Activated T-helper 9 cell treated with anti-CD3 and anti-CD28 coated beads, Interleukin-2, amount 50 U/mL, for 16 hours (primary cell): ENCODE results near the gene APLF.
"Not testable (repeated sequence)": the region's sequence is repeated elsewhere in the genome, so short reads cannot be mapped to it uniquely, and the experiment has no call there.

Source experiments
- DNase-seq: peaks from one replicate; pipeline ENCODE4 v3.0.0-alpha.2; 2020; ENCODE audit warnings: low read depth

The APLF gene

DNA sequence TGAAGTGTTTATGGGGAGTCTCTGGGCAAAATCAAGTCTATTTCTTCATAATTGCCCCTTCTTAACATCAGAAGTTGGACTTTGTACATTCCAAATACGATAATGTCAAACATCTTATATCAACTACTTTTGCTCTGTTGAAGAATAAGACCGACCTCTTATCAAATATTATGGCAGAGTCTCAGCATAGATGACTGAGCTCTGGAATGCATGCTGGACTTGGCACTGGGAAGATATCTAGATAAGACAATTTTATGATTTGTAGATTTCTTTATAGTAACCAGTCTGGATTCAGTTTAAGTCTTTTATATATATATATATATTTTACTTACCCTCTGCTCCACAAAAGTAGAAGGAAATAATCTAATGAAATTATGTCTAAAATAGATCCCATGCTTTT lies 8.2 kb downstream of the APLF start:
- DNase-seq, result no peak

DNA sequence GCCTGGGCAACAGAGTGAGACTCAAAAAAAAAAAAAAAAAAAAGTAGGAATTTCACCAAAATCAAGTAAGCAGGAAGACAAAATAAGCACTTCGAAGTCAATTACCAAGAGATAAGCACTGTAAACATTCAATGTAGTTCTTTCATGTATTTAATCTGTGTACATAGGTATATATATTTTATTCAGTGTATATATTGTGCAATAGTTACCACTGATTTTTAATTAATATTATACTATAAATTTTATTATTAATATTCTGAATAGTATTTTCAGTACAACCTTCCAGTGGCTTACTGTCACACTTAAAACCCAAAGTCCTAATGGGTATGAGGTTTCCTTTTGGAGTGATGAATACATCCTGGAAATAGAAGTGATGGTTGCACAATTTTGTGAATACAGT lies 9.1 kb downstream of the APLF start:
- DNase-seq, result no peak

DNA sequence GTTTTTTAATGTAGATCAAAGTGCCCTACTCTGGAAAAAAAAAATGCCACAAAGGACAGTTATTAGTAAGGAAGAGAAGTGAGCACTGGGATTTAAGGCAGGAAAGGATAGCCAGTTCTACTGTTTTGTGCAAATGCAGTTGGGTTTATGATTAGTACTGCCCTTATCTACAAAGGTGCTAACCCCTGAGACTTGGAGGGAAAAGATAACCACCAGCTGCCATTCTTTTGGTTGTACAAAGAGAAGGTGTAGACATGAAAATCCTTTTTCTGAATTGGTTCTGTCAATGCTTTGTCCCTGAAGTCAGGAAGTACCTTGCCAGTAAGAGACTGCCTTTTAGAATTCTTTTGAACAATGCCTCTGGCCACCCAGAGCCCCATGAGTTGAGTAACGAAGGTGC lies 11.3 kb downstream of the APLF start:
- no peak for DNase-seq

DNA sequence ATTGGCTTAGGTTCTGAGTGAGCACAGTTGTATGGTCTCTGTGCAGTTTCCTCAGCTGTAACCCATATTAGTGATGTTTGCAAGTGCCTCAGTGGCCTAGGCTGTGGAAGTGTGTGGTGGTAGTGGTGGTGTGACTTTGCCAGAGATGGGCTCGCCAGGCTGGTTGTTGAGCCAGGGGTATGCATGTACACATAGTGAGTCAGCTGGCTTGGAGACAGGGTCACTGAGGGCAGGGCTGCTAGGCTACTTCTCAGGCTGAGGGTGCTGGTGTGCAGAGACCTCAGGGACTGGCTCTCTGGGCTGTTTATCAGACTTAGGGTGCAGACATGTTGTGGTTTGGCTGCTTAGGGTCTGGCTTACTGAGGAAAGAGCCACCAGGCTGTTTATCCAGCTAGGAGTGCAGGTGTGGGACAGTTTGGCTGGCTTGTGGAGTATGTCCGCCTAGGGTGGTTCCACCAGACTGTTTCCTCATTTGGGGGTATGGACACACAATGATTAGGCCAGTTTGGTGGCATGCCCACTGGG lies 15.0 kb downstream of the APLF start:
- no peak for DNase-seq

DNA sequence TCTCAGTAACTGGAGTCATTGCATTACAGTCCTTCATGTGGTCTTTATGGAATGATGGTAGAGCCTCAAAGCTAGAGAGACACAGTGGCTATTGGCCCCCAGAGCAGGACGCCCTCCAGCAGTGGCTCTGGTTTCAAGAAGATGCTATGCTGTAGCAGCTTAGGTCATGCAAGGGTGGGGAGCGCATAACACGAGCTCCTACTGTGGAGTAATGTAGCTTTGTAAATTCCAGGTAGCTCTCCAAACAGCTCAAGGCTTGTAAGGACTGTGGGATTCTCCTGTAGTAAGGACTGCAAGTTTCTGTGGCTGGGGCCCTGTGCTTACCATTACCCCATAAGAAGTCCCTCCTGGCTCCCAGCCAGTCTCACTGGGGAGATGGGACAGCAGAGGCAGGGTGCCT lies 15.6 kb downstream of the APLF start:
- no peak for DNase-seq

DNA sequence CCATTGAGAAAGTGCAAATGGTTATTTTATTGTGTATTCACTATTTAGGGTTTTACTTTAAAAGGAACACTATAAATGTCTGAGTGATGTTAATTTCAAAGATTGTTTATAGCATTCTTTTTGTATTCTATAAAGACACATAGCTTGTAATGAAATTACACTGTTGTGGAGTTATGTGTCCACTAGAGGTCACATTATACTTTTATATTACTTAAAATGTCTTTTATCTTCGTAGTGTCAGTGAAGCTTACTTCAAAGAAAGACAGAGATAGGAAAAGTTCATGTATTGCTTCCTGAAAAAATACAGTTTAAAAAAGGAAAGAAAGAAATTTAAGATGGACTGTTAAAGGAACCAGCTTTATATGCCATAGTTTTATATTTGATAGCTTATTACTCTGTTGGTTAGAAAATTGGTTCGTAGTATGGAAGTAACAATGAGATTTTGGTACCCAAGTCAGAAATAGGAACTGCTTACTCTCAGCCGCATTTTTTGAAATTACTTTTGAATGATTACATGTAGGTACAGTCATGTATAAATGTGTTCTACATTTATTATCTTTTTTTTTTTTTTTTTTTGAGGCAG lies 20.5 kb downstream of the APLF start:
- no peak for DNase-seq

DNA sequence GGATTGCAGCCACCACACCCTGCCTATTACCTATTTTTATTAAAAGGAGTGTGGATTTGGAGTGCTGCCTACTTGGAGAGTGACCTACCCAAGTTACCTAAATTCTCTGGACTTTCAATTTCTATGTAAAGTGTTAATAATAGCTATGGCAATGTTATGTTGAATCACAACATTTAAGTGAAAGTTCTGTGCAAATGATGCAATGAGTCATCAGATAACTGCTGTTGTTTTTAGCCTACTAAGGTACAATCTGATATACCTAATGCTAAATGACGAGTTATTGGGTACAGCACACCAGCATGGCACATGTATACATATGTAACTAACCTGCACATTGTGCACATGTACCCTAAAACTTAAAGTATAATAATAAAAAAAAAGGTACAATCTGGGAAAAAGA lies 21.2 kb downstream of the APLF start:
- not testable (repeated sequence) for DNase-seq

DNA sequence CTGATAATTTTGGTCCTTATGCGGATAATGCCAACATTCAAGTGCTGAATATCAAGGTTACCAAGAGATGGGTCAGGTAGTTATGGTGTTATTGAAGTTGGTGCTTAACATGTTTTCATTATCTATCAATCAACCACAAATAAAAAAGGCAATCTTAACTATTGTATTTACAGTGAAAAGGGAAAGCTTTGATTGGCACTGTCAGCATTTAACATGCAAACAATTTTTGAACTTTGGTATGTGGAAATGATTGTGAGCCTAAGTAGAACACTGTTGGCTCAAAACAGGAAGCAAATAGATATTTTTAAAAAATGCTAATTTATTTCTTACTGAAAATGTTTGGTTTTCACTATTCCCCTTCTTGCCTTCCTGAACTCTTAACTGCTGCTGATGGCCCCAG lies 21.9 kb downstream of the APLF start:
- DNase-seq, result no peak

DNA sequence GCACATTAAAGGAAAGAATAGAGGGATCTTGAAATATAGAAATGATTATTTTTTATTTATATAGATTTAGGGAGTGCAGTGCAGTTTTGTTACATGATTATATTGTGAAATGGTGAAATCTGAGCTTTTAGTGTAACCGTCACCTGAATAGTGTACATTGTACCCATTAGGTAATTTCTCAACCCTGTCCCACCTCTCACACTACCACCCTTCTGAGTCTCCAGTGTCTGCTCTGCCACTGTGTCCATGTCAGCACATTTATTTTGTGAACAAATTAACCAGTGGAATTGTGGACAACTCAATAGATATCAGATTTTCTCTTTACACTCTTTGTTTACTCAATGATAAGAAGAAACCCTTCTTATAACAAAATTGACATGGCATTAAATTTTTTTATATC lies 24.2 kb downstream of the APLF start:
- no peak for DNase-seq

DNA sequence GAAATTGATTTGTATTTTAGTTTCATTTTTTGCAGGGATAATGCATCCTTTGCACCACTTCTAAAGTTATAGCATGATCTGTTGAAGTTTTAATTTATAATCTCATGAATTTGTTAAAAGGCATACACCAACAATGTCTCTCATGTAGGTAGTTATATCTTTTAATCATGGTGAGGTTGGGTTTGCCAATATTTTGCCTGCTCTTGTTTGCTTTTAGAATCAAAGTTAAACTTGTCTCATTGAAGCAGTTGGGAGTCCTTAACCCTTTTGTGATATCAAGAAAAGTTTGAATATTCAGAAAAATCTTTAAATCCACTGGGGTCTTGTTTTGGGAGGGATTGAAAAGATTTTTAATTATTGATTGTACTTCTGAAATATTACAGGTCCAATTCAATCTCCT lies 31.7 kb downstream of the APLF start:
- no peak for DNase-seq

DNA sequence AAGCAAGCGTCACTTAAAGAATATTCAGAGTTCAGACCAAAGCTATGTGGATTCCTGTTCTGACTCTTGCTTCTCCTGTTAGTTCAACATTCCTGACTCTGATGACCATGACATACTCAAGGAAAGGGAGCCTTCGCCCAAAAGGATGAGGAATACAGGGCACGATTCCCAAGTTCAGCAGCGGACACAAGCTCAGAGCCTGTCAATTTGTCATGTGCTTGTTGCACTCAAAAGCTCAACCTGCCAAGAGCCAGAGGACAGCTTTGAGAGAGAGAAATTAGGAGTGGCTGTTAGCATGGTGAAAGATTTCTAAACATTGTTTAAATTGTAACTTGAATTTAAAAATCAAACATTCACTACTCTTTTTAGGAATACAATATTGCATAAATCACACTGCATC lies 33.3 kb downstream of the APLF start:
- no peak for DNase-seq

DNA sequence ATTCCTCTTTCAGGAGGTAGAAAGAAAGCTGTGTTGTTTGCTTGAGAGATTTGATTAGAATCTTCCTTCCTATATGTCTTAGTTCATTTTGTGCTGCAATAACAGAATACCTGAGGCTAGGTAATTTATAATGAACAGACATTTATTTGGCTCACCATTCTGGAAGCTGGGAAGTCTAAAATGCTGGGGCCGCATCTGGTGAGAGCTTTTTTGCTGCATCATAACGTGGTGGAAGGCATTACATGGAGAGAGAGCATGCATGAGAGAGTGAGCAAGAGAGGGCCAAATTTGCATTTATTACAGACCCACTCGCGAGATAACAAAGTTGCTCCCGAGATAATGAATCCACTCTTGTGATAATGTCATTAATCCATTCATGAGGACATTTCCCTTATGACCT lies 34.4 kb downstream of the APLF start:
- DNase-seq, result no peak

DNA sequence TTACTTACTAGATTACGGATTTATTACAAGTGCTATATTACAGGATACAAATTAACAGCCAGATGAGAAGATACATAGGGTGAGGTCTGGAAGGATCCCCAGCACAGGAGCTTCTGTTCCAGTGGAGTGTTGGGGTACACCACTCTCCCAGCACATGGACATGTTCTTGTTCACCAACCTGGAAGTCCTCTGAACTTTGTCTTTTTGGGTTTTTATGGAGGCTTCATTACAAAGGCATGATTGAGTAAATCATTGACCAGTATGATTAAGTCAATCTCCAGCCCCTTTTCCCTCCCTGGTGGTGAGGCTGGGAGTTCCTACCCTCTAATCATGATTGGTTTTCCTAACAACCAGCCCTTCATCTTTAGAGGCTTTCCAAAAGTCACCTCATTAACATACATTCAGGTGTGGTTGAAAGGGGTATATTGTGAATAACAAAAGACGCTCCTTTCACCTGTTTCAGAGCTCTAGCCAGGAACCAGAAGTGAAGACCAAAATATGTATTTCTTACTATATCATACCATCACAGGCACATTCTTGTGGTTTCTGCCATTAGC lies 38.3 kb downstream of the APLF start:
- DNase-seq, result no peak

DNA sequence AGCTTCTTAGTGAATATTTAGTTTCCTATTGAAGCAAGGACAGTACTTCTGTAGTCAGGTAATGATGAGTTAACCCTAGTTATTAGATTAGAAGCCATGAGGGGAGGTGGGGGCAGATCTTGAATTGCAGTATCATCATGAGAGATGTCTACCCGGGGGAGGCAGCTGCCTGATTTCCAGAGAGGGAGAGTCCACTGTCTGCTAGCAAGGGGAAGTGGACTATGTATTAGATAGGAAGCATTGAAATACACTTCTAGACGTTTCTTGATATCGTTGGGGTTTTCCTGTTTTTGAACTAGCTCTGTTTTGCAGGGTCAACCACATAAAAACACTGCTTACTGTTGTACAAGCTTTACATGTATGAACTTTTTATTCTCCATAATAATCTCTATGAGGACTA lies 38.8 kb downstream of the APLF start:
- DNase-seq, result no peak

DNA sequence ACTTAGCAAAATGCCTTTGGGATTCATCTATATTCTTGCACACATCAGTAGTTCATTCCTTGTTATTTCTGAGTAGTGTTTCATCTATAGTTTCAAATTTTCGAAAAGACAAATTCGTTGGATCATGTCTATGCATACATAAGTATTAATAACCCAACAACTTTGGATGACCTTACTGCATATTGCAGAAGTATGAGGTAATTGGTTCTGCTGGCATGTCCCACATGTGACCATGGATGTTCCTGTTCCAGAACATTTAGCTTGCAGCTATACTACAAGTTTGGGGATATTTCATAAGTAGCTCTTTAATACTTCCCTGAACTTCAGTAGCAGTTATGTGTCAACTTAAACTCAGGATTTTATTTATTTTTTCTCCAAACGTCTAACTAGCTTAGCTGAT lies 44.9 kb downstream of the APLF start:
- no peak for DNase-seq

DNA sequence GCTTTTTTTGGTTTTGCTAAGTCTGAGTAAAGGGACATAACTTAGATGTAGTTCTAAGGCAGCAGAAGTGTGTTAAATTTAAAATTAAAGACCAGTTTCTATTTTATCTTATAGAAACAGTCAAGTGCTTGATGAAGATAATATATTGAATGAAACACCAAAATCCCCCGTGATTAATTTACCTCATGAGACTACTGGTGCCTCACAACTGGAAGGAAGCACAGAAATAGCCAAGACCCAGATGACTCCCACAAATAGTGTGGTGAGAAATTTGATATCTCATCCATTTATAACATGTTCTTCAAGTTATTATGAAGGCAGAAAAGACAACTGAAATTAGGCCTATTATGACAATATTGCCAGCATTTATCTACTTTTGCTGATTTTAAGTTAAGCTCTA lies 45.6 kb downstream of the APLF start:
- DNase-seq, result no peak

DNA sequence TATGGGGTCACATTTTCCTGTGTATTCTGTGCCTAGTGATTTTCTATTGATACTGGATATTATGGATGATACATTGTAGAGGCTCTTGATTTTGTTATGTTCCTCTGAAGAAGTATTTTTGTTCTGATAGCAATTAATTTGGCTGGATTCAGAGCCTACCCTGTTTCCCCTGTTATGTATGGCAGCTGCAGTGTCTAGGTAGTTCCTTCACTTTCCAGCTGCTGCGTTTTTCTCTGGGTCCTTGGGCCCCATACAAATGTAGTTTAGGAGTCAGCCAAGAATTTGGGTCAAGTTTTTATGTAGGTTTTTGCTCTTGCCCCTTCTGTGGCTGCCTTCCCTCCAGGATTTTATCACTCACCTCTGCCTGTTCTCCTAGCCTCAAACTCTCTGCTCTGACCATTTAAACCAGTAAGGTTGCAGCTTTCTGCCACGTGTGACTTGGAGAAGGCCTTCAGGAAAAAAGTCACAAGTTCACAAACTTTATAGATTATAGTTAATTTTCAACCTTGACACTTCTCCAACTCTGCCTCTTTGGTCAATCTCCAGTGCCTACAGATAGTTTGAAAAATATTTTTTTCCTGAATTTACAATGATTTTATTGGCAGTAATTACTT lies 47.0 kb downstream of the APLF start:
- DNase-seq, result no peak

DNA sequence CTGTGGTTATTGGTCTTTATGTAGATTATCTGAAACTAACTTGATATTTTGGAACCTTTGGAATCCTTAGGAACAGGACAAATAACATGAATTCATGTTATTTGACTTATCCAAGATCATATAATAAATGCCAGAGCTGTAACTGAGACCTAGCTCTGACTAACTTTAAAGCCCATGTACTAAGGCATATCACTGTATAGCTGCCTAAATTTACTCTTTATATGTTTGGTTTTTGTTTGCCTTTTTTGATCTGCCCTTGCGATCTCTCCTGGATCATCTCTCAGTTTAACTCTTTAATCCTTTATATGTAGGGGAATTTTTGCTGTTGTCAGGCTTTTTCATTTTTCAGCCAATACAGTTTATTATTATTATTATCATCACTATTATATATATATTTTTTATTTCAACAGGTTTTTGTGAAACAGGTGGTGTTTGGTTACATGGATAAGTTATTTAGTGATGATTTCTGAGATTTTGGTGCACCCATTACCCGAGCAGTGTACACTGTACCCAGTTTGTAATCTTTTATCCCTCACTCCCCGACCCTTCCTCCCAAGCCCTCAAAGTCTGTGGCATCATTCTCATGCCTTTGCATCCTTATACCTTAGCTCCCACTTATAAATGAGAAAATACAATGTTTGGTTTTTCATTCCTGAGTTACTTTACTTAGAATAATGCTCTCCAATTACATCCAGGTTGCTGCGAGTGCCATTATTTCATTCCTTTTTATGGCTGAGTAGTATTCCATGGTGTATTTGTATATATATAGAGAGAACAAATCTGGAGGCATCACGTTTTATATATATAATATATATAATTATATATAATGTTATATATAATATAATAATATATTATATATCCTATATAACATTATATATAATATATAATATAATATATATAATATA lies 48.9 kb downstream of the APLF start:
- no peak for DNase-seq

DNA sequence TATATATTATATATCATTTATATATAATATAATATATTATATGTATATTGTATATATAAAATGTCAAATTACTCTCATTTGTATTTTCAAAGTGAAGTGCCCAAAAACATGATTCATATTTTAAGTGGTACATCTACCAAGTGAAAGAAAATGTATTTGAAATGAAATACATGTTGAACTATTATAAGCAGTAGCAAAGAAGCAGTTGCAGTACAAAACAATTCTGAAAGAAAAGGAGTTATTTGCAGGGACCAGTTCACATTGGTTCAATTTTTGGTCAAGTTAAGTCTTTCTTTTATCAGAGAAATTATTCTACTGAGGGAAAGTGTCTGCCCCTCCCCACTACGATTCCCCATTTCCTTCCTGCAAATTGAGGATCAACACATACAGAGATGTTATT lies 51.9 kb downstream of the APLF start:
- no peak for DNase-seq

DNA sequence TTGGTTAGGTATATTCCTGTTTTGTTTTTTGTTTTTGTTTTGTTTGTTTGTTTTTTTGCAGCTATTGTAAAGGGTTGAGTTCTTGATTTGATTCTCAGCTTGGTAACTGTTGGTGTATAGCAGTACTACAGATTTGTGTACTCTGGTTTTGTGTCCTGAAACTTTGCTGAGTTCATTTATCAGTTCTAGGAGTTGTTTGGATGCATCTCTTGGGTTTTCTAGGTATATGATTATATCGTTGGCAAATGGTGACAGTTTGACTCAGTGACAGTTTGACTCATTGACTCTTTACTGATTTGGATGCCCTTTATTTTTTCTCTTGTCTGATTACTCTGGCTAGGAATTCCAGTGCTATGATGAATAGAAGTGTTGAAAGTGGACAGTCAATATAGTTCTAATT lies 53.7 kb downstream of the APLF start:
- DNase-seq, result no peak

DNA sequence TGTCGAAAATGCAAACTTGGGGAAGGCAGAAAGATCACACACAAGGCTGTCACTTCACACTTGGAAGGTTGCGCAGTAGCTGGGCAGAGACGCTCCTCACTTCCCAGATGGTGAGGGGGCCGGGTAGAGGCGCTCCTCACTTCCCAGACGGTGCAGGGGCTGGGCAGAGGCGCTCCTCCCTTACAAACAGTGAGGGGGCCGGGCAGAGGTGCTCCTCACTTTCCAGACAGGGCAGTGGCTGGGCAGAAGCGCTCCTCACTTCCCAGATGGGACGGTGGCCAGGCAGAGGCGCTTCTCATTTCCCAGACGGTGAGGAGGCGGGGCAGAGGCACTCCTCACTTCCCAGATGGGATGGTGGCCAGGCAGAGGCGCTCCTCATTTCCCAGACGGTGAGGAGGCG lies 59.6 kb downstream of the APLF start:
- DNase-seq, result not testable (repeated sequence)

DNA sequence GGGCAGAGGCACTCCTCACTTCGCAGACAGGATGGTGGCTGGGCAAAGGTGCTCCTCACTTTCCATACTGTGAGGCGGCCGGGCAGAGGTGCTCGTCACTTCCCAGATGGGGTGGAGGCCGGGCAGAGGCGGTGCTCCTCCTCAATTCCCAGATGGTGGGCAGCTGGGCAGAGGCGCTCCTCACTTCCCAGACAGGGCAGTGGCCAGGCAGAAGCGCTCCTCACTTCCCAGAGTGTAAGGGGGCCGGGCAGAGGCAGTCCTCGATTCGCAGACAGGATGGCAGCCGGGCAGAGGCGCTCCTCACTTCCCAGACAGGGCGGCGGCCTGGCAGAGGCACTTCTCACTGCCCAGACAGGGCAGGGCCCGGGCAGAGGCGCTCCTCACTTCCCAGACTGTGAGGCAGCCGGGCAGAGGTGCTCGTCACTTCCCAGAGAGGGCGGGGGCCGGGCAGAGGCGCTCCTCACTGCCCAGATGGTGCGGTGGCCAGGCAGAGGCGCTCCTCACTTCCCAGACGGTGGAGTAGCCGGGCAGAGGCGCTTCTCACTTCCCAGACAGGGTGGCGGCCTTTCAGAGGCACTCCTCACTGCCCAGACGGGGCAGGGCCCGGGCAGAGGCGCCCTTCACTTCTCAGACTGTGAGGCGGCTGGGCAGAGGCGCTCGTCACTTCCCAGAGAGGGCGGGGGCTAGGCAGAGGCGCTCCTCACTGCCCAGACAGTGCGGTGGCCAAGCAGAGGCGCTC lies 60.1 kb downstream of the APLF start:
- DNase-seq, result not testable (repeated sequence)
